Activated CD4-positive, CD25-positive, alpha-beta regulatory T cell (primary cell): ENCODE measurements around the gene PHLDA1.
"Not testable (repeated sequence)": the region's sequence is repeated elsewhere in the genome, so short reads cannot be mapped to it uniquely, and the experiment has no call there.

Experiments
- DNase-seq, 4 experiments: peaks; one replicate each; lab custom pipeline; 2025; lab: John Stamatoyannopoulos, UW

Gene PHLDA1

DNA sequence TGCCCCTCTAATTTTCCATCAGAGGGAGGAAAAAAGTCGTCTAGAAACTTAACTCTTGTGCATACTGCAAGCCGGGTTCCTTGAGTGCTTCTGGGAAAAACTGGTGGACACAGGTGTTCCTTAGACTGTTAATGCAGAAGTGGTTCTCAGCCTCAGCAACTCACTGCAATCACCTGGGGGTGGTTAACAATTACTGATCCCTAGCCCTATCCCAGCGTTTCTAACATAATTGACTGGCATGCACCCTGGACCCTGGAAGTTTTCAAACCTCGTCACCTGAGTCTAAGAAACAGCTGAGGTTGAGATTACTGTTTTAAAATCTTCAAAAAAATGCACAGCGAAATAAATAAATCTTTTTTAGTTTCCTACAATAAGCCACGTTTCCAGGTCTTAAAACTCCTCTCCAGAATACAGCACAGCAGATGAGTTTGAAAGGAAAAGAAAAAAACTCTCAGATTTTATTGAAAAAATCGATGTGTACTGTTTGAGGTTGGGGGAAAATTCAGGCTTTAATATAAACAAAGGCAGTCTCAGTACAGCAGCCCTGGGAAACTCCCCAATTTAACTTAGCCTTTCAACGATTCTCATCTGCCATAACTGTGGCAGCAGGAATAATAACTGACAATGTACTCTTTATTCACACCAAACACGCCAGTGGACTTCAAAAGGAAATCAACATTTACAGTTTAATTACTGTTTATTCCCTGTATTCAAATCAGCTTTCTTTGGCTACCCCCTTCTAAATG lies 45.4 kb downstream of the PHLDA1 start:
- no peak for DNase-seq

DNA sequence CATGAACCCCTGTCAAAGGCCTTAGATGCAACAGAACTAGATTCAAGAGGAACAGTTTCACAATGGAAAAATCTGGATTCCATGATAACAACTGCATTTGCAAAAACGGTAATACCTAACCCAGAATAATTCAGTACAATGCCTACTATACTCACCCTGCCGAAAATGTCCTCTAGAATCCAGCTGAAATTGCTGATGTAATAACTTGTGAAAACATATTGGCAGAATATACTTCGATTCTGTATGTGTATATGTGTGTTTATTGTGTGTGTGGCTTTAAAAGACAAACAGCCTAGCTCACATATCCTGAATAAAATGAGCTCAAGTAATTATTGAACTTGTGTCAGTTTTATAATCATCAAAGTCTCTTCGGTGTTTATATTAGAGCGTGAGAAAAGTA lies 46.0 kb downstream of the PHLDA1 start:
- no peak for DNase-seq

DNA sequence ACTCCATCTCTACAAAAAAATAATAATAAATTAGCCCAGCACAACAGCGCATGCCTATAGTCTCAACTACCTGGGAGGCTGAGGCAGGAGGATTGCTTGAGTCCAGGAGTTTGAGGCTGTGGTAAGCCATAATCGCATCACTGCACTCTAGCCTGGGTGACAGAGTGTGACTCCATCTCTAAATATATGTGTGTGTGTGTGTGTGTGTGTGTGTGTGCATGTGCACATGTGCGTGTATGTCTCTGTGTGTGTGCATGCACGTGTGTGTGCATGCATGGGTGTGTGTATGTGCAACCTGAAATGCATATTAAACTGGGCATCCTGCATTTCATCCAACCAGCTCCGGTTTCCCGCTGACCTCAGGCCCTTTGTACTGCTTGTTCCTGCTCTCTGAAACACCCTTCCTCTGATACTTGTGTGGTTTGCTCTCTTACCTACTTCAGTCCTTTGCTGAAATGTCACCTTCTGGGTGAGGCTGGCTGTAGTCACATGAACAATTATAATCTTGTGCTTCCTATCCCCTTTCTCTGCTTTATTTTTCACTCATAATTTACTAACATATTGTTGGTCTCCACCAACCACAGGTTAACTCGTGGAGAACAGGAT lies 46.9 kb downstream of the PHLDA1 start:
- no peak for DNase-seq

DNA sequence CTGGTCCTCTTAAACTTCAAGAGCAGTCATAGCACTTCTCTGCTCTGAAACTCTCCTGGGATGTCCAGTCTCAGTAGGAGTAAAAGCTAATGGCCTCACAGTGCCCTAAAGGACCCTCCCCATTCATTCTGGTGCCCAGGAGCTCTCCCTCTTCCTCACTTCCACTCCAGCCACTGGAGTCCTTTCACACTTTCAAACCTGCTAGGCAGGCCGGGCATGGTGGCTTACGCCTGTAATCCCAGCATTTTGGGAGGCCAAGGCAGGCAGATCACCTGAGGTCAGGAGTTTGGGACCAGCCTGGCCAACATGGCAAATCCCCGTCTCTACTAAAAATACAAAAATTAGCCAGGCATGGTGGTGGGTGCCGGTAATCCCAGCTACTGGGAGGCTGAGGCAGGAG lies 47.7 kb downstream of the PHLDA1 start:
- not testable (repeated sequence) for DNase-seq

DNA sequence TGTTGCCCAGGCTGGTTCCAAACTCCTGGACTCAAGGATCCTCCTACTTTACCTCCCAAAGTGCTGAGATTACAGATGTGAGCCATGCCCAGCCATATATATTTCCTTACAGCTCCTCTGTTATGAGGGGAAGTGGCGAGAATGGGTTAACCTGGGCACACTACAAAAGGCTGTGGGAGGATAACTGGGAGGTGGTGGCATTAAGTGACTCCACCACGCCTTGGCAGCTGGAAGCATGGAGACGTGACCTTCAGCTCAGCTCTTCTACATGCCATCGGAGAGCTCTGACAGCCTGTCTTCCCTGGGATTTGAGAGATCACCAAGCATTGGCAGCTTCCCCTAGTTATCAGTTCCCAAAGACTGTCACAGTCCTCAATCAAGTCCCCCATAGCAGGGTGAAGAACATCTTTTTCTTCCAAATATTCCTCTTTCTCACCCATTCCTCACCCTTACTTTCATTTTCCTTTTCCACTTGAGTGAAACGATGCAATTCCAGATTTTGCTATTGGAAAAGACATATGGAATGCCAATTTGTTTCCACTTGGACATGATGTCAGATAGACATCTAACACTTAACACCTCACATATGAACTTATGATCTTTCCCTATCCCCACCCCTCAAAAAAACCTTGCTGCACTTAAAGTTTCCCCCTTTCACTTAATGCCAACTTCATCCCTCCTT lies 48.5 kb downstream of the PHLDA1 start:
- DNase-seq = no peak

DNA sequence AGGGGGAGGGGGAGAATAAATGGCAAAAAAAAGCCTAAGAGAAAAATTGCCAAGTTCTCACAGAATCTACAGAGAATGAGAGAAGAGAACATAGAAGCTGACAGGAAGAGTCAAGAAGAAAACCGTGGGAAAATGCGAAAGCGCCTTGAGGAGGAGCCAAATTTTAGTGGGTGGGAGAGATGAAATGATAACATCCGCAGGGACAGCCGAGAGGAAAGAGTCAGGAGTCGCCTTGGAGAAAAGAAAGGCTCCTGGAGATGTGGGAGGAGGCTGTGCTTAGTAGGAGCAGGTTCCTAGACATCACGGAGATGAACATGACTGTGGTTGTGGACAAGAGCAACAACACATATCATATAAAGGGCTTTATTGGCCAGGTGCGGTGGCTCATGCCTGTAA lies 49.4 kb downstream of the PHLDA1 start:
- DNase-seq = no peak

DNA sequence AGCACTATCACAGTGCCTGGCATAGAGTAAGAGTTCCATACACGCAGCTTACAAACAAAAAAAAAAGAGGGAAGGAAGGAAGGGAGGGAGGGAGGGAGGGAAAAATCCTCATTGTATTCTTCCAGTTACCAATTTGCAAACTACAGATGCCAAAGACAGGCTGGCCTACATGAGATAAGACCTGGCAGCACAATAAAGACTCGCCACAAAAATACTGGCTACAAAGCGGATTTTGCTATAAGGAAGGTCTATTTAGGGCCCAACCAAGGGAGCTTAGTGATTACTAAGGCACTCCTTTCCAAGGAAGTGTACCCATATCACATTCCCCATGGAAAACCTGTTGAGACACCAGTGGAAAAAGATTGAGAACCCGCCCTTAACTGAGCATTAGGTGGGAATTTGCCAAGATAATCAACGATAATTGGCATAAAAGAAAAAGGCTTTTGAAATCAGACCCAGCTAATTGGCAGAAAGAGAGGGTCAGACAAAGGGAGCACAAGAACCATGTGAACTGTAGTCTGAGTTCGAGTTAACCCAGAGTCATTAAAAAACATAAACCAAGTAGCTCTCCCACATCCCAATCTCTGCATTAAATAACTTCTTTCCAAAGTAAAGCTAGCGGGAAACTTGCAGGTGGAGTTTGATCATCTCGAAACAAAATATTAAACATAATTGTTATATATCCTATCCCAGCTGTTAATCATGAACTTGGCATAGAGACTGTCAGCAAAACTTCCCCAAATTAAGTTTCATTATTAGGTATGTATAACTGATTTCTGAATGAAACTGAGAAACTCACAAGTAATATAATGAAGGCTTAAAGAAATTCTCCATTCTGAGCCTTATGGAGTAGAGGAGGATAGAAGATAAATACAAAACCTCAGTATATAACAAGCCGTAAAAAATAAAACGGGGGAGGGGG lies 50.1 kb downstream of the PHLDA1 start:
- DNase-seq = no peak

DNA sequence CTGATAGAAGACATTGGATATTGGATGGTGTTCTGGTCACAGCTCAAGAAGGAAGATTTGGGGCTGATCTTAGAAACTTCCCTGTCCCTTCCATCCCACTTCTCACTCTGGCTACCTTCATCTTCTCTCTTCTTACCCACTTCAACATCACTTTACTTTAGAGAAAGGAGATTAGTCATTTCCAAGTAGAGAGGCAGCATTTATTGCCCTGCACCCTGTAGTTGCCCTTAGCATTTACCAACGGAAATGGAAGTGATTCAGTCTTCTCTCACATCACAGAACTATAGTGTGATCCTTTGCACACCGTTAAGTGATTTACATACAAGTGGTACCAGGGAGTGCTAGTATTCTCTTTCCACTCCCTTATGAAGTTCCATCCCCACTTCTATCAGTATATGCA lies 52.4 kb downstream of the PHLDA1 start:
- no peak for DNase-seq

DNA sequence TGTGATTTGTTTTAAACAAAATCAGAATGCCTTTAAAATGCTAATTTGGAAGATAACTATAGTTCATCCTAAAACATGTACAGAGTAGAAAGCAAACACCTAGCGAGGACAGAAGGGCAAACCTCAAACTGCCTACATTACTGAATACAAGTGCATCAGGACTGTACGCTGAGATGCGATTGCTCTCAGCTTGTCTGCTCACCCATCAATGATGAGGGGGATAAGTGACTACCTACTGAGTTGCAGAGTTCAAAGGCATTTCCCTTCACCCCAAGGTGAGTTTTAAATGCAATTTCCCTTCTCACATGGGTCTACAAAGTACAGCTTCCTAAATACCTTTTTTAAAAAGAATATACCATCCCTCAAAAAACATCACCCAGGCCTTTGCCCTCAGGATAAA lies 52.9 kb downstream of the PHLDA1 start:
- no peak for DNase-seq

DNA sequence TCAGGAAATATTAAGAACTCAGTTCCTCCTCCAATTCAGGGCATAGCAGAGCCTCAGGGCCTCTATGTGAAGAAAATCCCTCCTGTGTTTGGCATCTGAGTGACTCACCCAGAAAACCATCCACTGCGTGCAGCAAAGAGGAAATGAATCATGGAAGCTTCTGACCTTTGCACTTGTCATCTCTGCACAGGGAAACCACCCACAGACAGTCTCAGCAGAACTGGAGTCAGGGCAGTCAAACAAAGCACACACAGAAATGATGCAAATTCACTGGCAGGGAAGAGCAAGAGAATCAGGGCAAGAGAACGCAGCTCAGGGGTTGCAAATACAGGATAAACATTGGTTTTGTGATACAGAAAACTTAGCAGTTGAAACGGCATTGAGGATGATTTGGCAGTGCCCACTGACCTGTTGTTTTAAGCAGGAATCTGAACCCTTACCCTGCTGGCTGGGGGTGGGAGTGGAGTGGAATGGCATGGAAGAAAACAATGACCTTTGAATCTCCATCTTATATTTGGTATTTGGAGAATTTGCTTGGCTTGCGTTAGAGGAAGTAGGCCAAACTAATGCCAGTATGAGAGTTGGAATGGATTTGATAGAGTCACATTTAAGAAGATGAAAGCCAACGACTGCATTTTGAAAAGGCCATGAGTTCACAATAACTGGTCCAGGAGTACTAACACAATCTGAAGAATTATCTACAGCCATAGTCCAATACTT lies 53.5 kb downstream of the PHLDA1 start:
- peak; percentile 31 to 42 (median 38) for DNase-seq

DNA sequence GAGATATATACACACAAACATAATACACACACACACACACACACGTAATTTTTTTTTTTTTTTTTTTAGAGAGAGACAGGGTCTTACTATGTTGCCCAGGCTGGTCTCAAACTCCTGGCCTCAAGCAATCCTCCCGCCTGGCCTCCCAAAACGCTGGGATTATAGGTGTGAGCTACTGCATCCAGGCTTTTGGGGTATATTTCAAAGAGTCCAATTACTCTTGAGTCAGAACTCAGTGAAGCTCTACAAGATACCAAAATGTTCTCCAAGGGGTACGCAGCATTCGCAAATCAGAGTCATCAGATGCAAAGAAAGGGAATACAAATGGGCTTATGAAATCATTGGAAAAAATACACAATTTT lies 54.0 kb downstream of the PHLDA1 start:
- DNase-seq = no peak

DNA sequence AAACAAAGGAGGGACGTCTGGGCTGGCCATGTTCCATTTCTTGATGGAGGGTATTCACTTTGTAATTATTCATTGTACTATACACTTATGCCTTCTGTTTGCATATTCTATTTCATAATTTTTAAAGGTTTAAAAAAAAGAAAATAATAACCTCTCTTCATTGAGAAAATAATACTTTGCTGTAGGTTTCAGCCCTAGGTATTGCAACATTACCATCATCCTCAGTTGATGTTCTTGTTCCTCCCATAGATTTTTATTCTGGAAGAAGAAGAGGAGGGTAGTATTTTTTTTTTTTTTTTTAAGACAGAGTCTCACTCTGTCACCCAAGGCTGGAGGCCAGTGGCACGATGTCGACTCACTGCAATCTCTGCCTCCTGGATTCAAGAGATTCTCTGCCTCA lies 54.7 kb downstream of the PHLDA1 start:
- no peak for DNase-seq

DNA sequence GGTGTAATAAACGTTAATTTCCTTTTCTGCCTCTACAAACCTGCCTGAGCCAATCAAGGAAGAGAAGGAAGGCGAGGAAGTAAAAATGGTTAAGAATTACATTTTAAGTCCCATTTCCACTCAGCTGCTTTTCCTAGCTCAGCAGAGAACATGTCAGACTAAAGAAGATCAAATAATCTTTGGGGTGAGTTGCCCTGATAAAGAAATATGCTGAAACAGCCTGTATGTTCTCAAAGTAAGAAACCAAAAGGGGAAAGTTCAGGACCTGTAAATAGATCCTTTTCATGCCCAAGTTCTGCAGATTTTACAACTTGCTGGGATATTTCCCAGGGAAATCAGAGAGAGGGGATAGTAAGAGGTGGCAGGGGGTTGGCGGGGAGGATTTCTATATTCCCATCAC lies 55.5 kb downstream of the PHLDA1 start:
- no peak for DNase-seq

DNA sequence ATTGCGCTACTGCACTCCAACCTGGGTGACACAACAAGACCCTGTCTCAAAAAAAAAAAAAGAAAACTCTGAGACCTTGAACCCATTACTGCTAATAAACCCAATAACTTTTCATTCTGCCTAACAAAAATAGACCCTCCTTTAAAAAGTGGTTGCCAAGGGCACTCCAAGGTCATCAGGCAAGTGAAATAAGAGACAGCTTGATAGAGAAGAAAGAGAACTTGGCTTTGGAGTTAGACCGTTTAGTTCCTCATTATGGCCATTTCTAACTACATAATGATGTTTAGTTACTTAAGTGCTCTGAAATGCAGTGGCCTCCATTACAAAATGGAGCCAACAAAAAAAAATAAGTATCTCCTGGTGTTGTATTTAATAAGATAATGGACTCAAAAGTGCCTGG lies 55.9 kb downstream of the PHLDA1 start:
- DNase-seq = no peak
